HG02763 (cell line): ENCODE results near the gene FBXW7.
"Not testable (repeated sequence)": the region's sequence is repeated elsewhere in the genome, so short reads cannot be mapped to it uniquely, and the experiment has no call there.

Experiments
- ATAC-seq: cut with Tn5 transposase; IDR thresholded peaks from one replicate; pipeline ENCODE4 v1.9.1; 2021; ENCODE audit warnings: mild to moderate bottlenecking, moderate library complexity; ENCODE audit not compliant: unreplicated experiment

The FBXW7 gene

GRCh38 chr4:152550687-152551086 lies 14.8 kb upstream of the FBXW7 start:
- peak; percentile 19 for ATAC-seq

- no peak for ATAC-seq
Observed at GRCh38 chr4:152545088-152545487, 9.2 kb upstream of the FBXW7 start.

DNA sequence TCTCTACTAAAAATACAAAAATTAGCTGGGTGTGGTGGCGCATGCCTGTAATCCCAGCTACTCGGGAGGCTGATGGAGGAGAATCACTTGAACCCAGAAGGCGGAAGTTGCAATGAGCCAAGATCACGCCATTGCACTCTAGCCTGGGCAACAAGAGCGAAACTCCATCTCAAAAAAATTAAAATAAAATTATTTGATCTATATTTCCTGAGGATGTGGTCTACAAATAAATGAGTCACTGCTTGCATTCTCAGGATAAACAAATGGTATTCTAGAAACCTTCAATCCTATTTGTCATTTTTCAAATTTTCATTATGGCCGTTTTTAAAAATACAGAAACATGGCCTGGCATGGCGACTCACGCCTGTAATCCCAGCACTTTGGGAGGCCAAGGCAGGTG lies 8.6 kb upstream of the FBXW7 start:
- not testable (repeated sequence) for ATAC-seq

DNA sequence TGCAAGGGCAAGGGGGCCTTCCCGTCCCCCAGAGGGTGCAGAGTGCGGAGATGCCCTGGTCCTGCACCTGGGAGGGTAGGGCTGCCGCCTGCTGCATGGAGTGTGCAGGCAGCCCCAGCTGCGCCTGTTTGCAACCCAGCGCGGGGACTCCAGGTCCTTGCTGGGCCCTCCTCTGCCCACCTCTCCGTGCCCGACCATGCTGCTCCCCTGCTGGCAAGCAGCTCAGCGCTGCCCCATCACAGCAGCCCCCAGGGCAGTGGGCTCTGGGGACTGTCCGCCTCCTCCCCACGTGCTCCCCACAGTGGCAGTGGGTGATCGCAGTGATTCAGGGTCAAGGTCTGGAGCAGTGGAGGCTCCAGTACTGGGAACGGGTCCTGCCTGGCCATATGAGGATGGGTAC lies 5.0 kb upstream of the FBXW7 start:
- ATAC-seq: no peak

DNA sequence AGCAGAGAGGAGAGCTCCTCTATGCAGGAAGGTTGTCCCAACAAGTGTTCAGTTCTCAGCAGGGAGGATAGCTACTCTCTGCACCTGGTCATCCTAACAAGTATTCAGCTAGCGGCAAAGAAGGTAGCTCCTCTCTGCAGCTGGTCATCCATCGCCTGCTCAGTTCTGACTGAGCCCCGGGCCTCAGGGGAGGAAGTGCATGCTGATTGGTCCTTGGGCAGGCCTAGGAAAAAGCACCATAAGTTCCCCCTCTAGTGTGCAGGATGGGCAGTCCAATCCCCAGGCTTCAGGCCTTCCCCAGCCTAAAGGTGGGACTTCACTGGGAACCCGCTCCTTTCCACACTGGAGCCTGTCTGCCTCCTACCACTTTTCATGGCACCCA lies 4.4 kb upstream of the FBXW7 start:
- peak; percentile 21 for ATAC-seq

GRCh38 chr4:152539556-152540292 lies 3.8 kb upstream of the FBXW7 start:
- ATAC-seq: no peak

- no peak for ATAC-seq
Observed at GRCh38 chr4:152537881-152538280, 2.0 kb upstream of the FBXW7 start.

- ATAC-seq: peak; percentile 28
Observed at GRCh38 chr4:152536545-152537182, 772 bp upstream of the FBXW7 start.

DNA sequence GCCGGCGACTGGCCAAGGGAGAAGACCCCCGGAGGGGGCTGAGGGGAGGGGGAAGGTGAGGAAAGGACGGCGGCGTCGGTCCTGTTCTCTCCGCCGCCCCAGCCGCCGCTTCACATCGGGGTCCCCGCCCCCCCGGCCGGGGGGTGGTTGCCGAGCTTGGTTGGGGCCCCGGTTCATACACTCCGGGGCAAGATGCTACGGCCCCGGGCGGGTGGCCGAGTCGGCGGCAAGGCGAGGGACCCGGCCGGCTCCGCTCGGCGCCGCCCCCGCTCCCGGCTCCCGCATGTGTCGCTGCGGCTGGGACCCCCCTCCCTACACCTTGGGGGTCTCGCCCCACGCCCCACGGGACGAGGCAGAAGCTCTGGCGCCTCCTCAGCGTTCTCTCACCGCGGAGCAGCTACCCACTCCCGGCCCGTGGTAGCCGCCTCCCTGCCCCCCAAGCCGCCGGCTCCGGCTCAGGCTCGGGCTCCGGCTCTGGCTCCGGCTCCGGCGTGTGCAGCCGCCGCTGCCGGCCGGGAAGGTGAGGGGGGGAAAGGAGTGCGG lies 461 bp downstream of the FBXW7 start:
- ATAC-seq: peak; percentile 2

- ATAC-seq: no peak
Observed at GRCh38 chr4:152534541-152535359, 1.1 kb downstream of the FBXW7 start.

DNA sequence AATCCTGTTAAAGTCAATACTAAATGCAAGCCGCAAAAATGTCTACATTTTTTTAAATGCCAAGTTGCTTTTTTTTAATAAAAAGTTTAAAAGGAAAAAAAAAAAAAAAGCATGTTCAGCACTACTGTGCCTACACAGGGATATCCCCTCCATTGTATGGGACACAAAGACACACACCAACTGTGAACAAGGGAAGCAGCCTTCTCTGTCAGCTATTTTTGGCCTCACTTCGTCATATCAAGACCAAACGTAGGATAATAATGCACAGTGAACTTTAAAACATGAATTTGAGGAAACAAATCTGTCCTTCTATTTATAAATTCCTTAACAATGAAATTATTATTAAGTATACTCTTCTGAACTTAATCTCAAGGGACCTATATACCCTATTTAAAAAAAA lies 4.4 kb downstream of the FBXW7 start:
- ATAC-seq: no peak

GRCh38 chr4:152530600-152530999 lies 5.3 kb downstream of the FBXW7 start:
- no peak for ATAC-seq

DNA sequence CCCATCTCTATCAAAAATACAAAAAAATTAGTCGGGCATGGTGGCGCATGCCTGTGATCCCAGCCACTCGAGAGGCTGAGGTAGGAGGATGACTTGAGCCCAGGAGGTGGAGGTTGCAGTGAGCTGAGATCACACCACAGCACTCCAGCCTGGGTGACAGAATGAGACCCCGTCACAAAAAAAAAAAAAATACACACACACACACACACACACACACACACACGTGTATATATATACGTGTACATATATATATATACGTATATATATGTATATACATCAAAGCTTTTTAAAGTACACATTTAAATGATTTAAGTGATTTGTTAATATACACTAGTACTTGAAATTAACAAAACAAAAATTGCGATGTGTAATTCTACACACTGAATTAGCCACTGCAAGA lies 6.0 kb downstream of the FBXW7 start:
- ATAC-seq: no peak

DNA sequence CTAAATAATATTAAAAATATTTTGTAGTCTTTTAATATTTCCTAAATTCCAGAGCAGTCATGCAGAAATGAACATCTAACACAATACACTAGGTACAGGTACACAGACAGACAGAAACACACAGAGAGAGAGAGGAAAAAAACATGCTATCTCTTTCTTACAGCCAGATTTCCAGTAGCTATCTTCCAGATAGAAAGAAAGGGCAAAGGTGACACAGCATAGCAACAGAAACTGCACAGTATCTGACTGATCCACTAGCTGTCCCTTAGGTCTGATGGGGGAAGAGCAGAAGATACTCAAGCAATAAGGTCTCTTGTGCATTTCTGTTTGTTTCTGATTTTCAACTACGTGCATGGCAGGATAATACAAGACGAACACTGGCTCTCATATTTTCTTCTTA lies 7.8 kb downstream of the FBXW7 start:
- no peak for ATAC-seq

GRCh38 chr4:152525878-152526277 lies 10.0 kb downstream of the FBXW7 start:
- ATAC-seq: peak; percentile 49

DNA sequence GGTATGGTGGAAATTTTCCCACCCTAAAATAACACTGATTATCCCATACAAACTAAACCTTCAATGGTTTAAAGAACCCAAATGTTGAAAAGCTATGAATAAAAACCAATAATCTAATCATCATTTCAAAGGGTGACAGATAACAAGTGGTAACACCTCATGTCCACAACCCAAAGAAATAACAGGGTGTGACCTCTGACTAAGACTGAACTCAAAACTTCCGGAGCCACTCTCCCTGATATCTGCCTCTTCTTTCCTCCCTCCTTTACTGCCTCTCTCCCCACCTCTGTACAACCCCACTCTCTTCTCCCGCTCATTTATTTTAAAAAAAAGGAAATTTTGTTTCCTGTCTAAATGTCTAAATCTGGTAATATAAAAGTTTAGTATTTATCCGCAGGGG lies 11.5 kb downstream of the FBXW7 start:
- ATAC-seq: no peak

DNA sequence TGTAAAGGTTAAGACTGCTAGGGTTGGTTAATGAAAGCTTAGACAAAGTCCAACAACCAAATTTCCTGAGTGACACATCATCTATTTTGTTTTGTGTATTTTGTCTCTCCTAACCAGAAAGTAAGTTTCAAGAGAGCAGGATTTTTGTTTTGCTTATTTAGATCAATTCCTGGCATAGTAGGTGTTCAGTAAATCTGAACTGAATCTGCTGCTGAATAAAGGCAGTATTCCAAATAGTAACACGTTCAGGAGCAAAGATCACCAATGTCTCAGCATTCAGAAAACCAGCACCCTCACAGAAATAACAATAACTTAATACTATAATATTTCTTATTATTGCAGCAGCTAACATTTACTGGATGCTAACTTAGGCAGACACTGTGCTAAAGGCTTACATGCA lies 12.2 kb downstream of the FBXW7 start:
- no peak for ATAC-seq

DNA sequence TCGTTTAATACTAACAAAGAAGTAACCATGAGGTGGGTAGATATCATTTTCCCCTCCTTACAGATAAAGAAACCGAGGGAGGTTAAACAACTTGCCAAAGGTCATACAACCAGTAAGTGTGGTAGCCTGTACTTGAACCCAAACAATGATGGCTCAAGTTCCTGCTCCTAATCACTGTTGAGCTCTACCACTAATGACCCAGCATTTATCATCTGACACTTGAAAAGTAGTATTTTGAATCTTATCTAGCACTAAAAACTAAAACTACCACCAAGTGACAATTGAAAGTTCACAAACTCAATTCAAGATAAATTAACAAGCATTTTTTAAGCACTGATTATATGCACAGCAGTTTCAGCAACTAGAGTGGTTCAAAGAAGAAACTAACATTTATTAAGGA lies 13.1 kb downstream of the FBXW7 start:
- no peak for ATAC-seq

DNA sequence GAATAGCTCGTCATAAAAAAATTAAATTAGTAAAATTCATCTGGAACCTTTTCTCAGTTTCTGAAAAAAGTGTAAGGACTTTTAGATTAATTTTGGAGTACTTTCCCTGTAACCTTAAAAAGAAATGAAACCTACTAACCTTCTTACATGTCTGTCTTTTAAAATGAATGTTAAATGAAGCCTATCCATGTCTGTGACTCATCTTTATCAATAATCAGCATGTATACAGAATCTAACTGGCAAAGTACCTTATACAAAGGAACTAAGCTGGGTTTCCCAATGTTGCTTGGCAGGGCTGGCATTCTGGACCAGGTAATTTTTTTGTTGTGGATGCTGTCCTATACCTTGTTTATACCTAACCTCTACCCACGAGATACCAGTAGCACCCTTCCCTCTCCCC lies 13.6 kb downstream of the FBXW7 start:
- no peak for ATAC-seq

DNA sequence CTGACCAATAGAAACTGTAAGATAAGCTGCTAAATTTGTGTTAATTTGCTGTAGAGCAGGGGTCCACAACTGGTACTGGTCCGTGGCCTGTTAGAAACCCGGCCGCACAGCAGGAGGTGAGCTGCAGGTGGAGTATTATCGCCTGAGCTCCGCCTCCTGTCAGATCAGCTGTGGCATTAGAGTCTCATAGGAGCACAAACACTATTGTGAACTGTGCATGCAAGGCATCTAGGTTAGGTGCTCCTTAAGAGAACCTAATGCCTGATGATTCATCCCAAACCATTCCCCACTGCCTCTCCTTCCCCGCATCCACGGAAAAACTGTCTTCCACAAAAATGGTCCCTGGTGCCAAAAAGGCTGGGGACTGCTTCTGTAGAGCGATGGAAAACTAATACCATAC lies 19.7 kb downstream of the FBXW7 start:
- no peak for ATAC-seq

DNA sequence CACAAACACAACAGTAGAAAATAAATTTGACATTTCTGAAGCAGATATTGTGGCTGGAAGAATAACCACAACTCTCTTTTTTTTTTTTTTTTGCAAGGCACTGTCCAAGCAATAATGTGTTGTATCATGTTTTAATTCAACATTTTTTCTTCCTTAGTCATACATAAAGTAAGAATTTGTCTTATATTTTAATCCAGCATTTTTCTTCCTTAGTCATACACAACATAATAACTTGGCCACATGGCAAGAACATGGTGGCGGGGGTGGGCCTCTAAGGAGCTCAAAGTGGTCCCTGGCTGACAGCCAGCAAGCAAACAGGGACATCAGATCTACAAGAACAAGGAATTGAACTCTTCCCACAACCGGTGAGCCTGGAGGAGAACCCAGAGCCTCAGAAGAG lies 20.2 kb downstream of the FBXW7 start:
- ATAC-seq: no peak

DNA sequence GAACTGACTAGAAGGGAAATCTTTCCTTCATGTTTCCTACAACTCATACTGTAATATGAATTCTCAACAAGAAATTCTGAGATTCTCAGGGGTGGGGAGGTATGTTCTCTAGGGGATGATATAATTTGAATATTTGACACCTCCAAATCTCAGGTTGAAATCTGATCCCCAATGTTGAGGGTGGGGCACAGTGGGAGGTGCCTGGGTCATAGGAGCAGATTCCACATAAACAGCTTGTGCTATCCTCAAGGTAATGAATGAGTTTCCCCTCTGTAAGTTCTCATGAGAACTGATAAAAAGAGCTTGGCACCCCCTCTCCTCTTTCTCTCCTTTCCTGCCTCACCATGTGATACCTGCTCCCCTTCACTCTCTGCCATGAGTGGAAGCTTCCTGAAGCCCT lies 21.5 kb downstream of the FBXW7 start:
- no peak for ATAC-seq
